ENCODE results near the gene SOX10.
"Not testable (repeated sequence)": the region's sequence is repeated elsewhere in the genome, so short reads cannot be mapped to it uniquely, and the experiment has no call there.

SOX10 gene

GRCh38 chr22:37986371-37986770 lies 2.0 kb upstream of the SOX10 start:
- no peak for DNase-seq (ENCODE audit: low read depth in 2 of 3, low spot score in 1 of 3)

- no peak for DNase-seq (ENCODE audit: low read depth in 2 of 3, low spot score in 1 of 3)
Observed at GRCh38 chr22:37985751-37986281, 1.5 kb upstream of the SOX10 start.

DNA sequence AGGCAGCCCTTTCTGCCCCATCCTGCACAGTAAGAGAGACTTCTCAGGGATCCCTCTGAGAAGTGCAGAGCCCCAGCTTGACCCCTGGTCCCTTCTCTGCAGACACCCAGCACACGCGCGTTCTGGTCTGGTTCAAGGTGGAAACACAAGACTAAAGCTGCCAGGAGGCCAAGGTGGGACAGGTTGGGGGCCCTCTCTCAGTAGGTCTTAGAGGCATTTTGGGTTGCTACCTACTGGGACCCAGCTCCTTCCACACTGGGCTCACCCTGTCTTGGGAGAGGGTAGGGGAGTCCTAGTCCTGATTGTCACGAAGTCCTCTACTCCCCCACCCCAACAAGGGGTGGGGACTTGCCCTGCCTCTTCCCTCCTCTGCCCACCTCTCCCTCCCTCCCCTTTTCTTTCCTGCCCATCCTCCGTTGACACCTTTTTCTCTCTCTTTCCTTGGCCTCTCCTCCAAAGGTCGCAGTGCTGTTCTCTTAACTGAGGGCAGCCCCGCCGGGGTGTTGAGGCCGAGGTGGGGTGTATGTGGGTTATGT lies 763 bp upstream of the SOX10 start:
- no peak for DNase-seq (ENCODE audit: low read depth in 2 of 3, low spot score in 1 of 3)

DNA sequence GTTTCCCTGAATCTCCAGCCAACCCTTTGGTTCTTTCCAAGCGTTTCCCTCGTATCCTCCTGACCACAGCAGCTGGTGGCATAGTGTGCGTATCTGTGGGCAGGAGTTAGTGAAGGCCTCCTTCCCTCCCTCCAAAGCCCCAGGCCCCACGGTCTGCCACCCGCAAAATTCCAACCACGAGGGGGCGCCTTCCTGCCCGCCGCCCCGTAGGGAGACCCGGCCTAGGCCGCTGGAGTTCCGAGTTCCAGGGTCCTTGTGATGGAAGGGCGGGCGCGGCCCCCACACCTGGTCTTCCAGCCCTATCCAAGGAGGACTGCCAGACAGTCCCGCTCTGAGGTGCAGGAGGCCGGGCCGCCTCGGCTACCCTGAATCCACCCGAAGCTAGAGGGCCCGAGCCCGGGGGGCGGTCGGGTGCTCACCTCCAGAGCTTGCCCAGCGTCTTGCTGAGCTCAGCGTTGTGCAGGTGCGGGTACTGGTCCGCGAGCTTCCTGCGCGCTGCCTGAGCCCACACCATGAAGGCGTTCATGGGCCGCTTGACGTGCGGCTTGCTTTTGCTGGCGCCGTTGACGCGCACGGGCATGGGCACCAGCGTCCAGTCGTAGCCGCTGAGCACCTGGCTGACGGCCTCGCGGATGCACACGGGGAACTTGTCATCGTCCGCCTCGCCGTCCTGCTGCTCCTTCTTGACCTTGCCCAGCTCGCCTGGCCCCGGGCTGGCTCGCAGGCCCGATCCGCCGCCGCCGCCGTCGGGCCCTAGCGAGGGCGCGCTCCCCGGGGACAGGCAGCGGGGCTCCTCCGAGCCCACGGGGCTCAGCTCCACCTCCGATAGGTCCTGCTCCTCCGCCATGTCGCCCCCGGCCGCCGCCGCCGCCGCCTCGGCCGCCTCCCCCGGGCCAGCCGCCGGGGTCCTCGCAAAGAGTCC lies 1.2 kb downstream of the SOX10 start:
- DNase-seq (ENCODE audit: low read depth in 2 of 3, low spot score in 1 of 3) = no peak

DNA sequence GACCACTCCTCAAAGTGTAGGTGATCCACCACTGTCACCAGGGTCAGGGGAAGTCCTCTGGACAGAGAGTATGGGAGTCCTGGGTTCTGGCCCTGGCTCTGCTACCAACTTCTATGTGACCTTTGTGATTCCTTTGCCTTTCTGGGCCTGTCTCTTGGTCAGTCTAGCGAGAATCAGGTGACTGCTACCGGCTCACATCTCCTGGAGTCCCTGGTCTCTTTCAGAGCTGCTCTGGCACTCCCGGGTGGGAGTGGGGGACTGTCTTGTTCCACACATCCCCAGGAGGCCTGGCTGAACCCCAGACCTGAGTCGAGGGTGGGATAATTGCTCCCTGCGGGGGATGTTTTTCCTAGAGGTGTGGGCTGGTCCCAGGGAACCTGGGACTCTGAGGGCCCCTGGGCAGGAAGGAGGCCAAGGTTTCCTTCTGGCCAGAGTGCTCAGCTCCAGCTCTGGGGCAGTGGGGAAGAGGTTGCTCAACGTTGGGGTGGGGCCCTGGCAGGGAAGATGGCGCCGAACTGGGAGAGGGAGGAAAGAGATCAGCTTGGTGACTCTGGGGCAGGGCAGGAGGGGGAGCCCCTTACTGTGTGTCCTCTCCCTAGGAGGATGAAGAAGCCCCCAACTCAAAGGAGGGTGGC lies 2.1 kb downstream of the SOX10 start:
- no peak for DNase-seq (ENCODE audit: low read depth in 2 of 3, low spot score in 1 of 3)

DNA sequence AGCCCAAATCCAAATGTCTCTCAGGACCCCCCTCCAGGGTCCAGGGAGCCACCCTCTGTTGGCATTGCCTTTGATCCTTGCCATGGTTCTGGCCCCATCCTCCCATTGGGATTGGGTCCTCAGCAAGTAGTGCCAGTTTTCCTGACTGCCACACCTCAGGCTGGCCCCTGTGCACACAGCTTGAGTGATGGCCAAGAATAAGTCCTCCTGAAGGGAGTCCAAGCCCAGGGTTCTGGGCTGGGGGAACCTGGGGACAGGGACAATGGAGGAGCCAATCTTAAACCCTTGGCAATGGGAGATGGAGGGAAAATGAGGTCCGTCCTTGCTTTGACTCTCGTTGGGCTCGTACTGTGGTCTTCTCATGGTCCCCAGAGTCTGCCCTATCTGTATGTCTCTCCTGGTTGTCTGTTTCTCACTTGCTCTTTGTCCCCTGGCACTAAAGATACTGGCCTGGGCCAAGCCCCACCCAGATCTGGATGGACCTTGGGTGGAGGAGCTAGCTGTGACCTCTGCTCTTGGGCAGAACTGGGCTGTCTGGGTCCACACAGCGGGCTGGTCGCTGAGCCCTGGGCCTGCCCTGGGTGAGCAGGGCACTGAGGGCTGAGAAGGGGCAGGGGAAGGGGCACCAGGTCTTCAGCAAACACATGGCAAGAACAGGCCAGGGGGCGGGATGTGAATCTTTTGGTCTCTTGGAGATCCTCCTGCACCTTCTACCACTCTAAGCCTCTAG lies 2.9 kb downstream of the SOX10 start:
- DNase-seq (ENCODE audit: low read depth in 2 of 3, low spot score in 1 of 3) = no peak

DNA sequence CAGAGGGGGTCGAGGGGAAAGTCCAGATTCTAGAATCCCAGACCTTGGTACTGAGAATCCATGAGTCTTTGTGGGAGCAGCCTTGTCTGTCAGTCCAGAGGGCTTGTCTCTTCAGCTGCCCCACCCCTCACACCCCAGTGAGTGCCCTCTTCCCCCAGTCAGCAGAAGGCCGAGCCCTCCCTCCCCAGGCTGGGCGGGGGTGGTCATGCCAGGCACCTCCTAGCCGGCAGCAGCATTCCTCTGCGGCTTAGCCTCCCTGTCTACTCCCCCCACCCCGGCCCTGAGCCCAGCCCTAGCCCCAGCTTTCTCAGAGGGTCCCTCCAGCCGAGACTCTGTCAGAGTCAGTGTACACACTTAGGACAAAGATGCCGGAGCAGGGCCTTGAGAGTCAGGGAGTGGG lies 4.6 kb downstream of the SOX10 start:
- no peak for DNase-seq (ENCODE audit: low read depth in 2 of 3, low spot score in 1 of 3)

DNA sequence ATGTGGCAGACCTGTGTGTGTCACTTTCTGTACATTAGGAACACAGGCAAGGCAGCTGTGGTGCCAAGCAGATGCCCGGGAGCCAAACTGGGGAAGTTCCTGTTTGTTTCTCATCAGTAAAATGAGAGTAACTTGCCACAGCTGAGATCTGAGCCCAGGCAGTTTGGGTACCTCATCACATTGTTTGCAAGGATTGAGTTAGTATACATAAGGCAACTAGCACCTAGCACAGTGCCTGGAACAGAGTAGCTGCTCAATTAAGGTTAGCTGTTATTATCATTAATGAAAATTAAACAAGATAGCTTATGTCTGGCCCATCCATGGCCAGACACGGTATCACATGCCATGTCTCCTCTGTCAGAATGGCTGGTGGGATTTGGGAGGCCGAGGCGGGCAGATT lies 7.8 kb downstream of the SOX10 start:
- no peak for DNase-seq (ENCODE audit: low read depth in 2 of 3, low spot score in 1 of 3)

- DNase-seq (ENCODE audit: low read depth in 2 of 3, low spot score in 1 of 3) = not testable (repeated sequence)
Observed at GRCh38 chr22:37976022-37976421, 8.3 kb downstream of the SOX10 start.

GRCh38 chr22:37975153-37975552 lies 9.2 kb downstream of the SOX10 start:
- DNase-seq (ENCODE audit: low read depth in 2 of 3, low spot score in 1 of 3) = no peak

GRCh38 chr22:37973271-37974170 lies 10.8 kb downstream of the SOX10 start:
- no peak for DNase-seq (ENCODE audit: low read depth in 2 of 3, low spot score in 1 of 3)

- DNase-seq (ENCODE audit: low read depth in 2 of 3, low spot score in 1 of 3) = no peak
Observed at GRCh38 chr22:37972527-37972926, 11.8 kb downstream of the SOX10 start.

DNA sequence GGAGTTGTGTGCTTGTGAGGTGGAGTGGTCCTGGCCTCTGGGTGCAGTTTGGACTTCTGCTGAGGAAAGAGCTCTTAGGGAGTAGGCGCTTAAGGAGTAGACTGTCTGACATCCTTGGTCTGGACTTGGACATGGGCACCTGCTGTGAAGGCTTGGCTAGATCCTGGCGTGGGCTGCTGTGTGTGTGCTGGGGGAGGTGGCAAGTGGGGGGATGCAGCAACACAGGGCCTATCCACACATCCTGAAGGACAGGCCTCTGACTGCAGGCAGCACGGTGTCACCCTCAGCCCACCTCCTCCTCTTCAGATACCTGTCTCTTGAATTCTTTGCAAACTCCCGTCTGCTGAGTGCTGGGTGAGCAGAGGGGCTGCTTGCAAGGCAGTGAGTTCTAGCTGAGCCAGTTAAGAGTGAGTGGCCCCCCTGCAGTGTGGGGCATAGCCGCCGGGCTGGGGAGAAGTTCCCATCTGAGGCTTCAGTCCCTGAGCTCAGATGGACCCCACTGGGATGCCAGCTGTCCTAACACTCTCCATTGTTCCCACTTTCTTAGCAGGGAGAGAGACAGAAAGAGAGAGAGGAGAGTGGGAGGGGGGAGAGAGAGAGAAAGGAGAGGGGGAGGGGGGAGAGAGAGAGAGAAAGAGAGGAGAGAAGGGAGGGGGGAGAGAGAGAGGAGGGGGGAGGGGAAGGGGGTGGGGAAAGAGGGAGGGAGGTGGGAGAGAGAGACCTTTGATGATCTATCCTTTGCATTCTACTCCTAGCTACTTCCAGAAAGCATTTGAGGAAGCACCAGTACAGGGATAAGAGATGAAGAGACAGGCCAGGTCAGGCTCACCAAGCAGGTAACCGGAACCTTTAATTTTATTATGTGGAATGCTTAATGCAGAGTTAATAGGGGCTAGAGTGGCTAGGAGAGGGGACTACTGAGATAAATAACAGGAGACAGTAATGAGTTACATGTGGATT lies 12.6 kb downstream of the SOX10 start:
- DNase-seq (ENCODE audit: low read depth in 2 of 3, low spot score in 1 of 3) = no peak

DNA sequence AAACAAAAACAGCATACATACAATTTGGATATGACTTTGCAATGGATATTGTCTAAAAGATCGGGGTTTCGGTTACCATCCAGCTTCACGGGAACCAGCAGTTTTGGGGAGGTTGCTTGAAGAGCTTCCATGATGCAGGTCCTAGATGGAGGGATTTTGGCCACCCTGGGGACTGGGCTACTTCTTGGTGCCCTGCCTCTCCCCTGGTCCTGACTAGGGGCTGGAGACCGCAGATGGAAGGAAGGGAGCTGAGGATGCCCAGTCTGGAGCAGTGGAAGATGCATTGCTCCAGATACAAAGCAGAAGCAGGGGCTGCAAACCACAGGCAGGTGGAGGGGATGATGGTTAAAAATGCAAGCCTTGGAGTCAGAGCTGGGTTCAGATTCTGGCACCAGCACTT lies 13.5 kb downstream of the SOX10 start:
- DNase-seq (ENCODE audit: low read depth in 2 of 3, low spot score in 1 of 3) = no peak

DNA sequence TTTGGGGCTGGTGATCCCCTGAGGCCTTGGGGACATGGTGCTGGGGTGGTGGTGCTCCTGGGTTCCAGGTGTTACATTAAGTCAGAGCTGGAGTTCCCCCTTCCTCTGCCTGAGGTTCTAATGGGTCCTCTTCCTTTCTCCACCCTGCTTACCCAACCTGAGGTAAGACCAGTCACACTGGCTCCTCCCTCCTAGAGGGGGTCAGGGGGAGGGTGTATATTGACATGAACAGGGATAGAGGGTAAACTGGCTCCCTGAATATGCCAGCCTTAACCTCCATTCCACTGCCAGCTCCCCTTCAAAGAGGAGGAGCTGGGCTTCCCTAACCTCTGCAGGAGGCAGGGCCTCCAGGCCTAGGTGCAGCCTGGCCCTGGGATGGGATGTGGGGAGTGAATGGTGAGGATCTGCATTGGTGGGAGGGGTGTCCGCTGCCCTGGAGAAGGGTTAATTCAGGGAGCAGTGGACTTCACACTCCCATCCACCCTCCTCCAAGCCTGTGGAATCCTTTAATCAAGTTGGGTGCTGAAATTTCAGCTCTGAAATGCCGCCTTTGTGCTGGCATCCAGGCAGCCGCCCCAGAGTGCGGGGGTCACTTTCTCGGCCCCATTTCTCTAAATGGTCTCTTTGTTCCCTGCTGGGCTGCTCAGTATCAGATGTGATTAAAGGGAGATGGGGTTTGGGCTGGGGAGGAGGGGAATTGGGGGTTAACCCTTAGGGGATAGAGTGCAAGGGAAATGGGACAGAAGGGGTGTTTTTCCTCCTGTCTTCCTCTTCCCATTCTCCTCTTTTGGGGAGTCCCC lies 15.7 kb downstream of the SOX10 start:
- no peak for DNase-seq (ENCODE audit: low read depth in 2 of 3, low spot score in 1 of 3)

DNA sequence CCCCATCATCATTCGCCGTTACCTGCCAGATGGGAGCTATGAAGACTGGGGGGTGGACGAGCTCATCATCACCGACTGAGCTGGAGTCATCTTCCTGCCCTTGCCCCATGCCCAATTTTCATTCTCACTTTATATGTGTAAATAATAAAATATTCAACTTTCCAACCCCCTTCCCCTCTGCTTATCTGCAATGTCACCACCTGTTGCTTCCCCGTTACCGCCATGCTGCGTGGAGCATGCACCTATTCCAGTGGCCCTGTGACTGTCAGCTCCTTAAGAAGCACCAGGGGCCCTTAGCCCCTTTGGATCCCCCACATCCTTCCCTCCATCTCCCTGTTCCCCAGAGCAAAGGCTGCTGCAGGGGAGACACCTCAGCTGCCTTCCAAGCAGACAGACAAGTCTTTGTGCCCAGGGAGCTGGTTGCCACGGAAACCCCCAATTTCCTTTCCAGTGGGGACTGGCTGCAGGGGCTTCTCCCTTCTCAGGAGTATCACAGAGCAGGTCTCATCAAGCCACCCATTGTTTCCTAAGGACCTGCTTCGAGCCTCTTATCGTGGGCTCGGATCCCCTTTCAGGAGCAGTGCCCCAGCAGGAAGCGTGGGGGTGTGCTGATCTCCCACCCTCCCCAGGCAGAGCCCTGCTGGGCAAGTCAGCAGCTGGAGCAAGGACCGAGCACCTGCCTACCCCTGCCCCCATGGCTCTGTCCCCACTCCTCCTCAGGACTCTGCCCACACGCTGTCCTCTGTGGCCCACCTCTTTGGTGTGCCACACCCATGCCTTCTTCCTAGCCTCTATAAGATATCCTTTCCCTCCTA lies 16.5 kb downstream of the SOX10 start:
- no peak for DNase-seq (ENCODE audit: low read depth in 2 of 3, low spot score in 1 of 3)

DNA sequence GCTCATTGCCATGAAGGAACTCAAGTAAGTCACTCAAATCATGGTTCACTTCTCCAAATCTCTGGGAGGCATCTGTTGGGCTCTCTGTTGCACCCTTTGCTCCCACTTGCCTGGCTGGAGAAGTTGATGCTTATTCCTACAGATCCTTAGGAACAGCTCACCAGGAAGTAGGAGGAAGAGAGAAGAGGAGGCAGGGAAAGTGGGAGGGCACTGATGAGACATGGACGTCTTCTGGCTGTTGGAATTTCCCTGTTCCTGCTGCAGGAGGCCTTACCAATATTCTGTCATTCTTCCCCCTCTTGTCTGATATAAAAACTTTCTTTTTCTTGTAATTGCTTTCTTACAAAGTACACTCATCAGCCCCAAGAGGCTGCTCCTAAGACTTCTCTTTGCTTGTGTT lies 17.2 kb downstream of the SOX10 start:
- DNase-seq (ENCODE audit: low read depth in 2 of 3, low spot score in 1 of 3) = no peak

Data from stimulated activated CD4-positive, alpha-beta T cell treated with anti-CD3 and anti-CD28 coated beads, Interleukin-12 subunit alpha, Interleukin-12 subunit beta, amount 100 ng/mL, for 48 hours (primary cell).